Mesodermal cell (in vitro differentiated cells): Measurements from ENCODE around the gene BRCA2. TPM values are rescaled to one million over a fixed set of nuclear protein-coding genes. Genes with fewer than 3 reads are reported as not detected.

Source experiments
- H3K27ac ChIP-seq: 2 replicates; pipeline ENCODE4 v1.7.0; 2013; ENCODE audit warnings: mild to moderate bottlenecking, low read depth, low read length, moderate library complexity; ENCODE audit not compliant: severe bottlenecking
- H3K36me3 ChIP-seq: 2 replicates; pipeline ENCODE4 v1.7.1; 2013; ENCODE audit warnings: mild to moderate bottlenecking, low read length, moderate library complexity; ENCODE audit not compliant: control insufficient read depth, insufficient read depth
- H3K4me1 ChIP-seq: one replicate; pipeline ENCODE4 v1.7.1; 2013; ENCODE audit warnings: mild to moderate bottlenecking, low read length; ENCODE audit not compliant: insufficient read depth, control insufficient read depth, poor library complexity, severe bottlenecking
- H3K4me3 ChIP-seq: 2 replicates; pipeline ENCODE4 v1.7.0; 2013; ENCODE audit warnings: low read length, control low read depth, mild to moderate bottlenecking; ENCODE audit not compliant: insufficient read depth, poor library complexity, severe bottlenecking; ENCODE audit errors: extremely low read depth
- H3K9me3 ChIP-seq: 2 replicates; pipeline ENCODE4 v1.7.1; 2013; ENCODE audit warnings: mild to moderate bottlenecking, low read length, moderate library complexity; ENCODE audit not compliant: control insufficient read depth
- WGBS, 2 experiments: methylation state at CpG; one replicate each; pipeline ENCODE4 v1.1.5; 2013; ENCODE audit warnings: missing lambda C conversion rate in 2 of 2; ENCODE audit not compliant: insufficient coverage in 2 of 2; 5-methylcytosine and 5-hydroxymethylcytosine counted together
- polyA plus RNA-seq, 2 experiments: library from polyadenylated mRNA; stranded (reverse); fragments of 50-300 nt; gene quantifications; one replicate each; pipeline ENCODE4 v1.2.3, GENCODE V29; 2013

BRCA2 gene, protein sequence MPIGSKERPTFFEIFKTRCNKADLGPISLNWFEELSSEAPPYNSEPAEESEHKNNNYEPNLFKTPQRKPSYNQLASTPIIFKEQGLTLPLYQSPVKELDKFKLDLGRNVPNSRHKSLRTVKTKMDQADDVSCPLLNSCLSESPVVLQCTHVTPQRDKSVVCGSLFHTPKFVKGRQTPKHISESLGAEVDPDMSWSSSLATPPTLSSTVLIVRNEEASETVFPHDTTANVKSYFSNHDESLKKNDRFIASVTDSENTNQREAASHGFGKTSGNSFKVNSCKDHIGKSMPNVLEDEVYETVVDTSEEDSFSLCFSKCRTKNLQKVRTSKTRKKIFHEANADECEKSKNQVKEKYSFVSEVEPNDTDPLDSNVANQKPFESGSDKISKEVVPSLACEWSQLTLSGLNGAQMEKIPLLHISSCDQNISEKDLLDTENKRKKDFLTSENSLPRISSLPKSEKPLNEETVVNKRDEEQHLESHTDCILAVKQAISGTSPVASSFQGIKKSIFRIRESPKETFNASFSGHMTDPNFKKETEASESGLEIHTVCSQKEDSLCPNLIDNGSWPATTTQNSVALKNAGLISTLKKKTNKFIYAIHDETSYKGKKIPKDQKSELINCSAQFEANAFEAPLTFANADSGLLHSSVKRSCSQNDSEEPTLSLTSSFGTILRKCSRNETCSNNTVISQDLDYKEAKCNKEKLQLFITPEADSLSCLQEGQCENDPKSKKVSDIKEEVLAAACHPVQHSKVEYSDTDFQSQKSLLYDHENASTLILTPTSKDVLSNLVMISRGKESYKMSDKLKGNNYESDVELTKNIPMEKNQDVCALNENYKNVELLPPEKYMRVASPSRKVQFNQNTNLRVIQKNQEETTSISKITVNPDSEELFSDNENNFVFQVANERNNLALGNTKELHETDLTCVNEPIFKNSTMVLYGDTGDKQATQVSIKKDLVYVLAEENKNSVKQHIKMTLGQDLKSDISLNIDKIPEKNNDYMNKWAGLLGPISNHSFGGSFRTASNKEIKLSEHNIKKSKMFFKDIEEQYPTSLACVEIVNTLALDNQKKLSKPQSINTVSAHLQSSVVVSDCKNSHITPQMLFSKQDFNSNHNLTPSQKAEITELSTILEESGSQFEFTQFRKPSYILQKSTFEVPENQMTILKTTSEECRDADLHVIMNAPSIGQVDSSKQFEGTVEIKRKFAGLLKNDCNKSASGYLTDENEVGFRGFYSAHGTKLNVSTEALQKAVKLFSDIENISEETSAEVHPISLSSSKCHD (N-terminal part only)
- polyA plus RNA-seq (2013, experiment 1 of 2), result 3.5 TPM
- 3.9 TPM for polyA plus RNA-seq (2013, experiment 2 of 2)

DNA sequence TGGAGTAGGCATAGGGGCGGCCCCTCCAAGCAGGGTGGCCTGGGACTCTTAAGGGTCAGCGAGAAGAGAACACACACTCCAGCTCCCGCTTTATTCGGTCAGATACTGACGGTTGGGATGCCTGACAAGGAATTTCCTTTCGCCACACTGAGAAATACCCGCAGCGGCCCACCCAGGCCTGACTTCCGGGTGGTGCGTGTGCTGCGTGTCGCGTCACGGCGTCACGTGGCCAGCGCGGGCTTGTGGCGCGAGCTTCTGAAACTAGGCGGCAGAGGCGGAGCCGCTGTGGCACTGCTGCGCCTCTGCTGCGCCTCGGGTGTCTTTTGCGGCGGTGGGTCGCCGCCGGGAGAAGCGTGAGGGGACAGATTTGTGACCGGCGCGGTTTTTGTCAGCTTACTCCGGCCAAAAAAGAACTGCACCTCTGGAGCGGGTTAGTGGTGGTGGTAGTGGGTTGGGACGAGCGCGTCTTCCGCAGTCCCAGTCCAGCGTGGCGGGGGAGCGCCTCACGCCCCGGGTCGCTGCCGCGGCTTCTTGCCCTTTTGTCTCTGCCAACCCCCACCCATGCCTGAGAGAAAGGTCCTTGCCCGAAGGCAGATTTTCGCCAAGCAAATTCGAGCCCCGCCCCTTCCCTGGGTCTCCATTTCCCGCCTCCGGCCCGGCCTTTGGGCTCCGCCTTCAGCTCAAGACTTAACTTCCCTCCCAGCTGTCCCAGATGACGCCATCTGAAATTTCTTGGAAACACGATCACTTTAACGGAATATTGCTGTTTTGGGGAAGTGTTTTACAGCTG is at the start of gene BRCA2, which contains the start of gene ZAR1L:
Gene BRCA2 (plus strand): TSS at position 271 of the 790 bp plus-strand sequence. CDS start 953 bp downstream, outside the sequence.
Gene ZAR1L (minus strand): TSS at position 126 of the 790 bp plus-strand sequence. CDS start 3,438 bp downstream, outside the sequence.
- Histone ChIP-seq H3K4me3 (peak within 1 kb of the TSS; percentile 69), H3K36me3 (peaks cover 7% of the 10 kb centered on the region), H3K27ac (peak within 1 kb of the TSS; percentile 97), H3K4me1 (no peaks in the 10 kb centered on the region), H3K9me3 (peaks cover 5% of the 10 kb centered on the region)
- WGBS, 2 experiments, result 1 to 3% methylated on average over 51 to 53 of the region's 60 CpGs

DNA sequence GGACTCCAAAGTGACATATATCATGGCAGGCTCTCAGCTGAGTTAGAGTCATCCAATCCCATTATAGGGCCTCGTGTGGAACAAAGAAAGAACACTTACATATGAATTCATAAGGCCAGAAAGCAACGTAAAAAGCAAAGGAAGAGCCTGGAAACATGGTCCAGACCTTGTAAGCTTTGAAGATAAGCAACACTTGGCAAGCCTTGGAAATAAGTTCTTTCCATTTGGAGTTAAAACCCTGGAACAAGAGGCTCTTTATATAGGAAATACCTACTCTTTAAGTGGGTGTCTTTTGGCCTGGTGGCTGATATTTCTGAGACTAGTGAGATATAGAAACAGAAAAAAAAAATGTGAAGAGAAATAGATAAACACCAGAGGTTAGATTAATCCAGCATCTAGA is 49.6 kb upstream of the BRCA2 start:
- Histone ChIP-seq H3K36me3 (no peaks in the 10 kb centered on the region), H3K27ac (no peak overlapping the region), H3K4me3 (no peak overlapping the region), H3K4me1 (peaks cover 30% of the 10 kb centered on the region), H3K9me3 (no peaks in the 10 kb centered on the region)
- WGBS, 2 experiments, result 70 to 85% methylated on average over 2 of the region's 2 CpGs

DNA sequence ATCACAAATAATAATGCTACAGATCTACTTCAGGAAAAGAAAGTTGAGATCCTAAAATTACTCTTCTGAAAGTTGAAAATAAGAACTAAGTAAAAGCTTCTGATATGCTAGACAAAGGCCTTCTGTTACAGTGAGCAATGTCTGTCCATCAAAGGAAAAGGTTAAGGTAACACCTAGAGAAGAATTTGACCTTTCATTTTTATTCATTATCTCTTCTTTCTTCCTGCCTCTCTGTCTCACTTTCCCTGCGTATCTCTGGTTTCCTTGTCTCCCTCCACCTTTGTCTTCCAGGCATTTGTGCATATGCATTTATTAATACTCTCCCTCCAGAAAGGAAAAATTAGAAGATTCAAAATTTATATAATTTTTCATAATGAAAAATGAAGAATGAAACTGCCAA is 49.2 kb upstream of the BRCA2 start:
- Histone ChIP-seq H3K9me3 (no peaks in the 10 kb centered on the region), H3K4me1 (peaks cover 26% of the 10 kb centered on the region), H3K4me3 (no peak overlapping the region), H3K27ac (no peak overlapping the region), H3K36me3 (no peaks in the 10 kb centered on the region)
- WGBS, 2 experiments, result 100% methylated on average over 1 of the region's 1 CpG; no CpG with 5 or more reads in 1 of the 2 experiments

DNA sequence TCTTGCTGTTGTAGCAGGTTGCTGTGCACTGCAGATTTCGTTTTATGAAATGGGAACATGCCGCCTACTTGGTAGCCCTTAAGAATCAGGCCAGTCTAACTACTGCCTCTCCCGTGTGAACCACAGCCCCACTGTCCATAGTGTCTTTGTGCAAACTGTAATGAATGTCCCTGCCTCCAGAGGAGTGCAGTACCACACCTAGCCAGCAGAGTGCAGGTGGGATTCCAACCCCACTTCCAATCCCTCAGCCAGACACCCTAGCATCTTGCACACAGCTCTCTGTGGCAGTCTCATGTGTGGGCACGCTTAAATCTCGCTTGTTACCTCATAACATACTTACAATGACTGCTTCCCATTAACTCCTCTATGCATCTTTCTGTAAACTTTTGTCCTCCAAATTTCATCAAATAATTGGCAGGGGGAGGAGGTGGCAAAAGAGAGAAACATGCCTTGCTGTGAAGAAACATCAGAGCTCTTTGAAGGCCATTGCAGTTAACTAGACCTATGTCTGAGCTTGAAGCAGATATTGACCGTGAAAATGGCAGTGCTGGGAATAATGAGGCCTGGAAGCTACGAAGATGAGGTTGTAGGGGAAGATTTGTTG is 47.4 kb upstream of the BRCA2 start:
- Histone ChIP-seq H3K27ac (no peak overlapping the region), H3K36me3 (no peaks in the 10 kb centered on the region), H3K4me3 (no peak overlapping the region), H3K4me1 (peaks cover 10% of the 10 kb centered on the region), H3K9me3 (no peaks in the 10 kb centered on the region)
- WGBS, 2 experiments, result 75 to 79% methylated on average over 3 to 6 of the region's 7 CpGs

DNA sequence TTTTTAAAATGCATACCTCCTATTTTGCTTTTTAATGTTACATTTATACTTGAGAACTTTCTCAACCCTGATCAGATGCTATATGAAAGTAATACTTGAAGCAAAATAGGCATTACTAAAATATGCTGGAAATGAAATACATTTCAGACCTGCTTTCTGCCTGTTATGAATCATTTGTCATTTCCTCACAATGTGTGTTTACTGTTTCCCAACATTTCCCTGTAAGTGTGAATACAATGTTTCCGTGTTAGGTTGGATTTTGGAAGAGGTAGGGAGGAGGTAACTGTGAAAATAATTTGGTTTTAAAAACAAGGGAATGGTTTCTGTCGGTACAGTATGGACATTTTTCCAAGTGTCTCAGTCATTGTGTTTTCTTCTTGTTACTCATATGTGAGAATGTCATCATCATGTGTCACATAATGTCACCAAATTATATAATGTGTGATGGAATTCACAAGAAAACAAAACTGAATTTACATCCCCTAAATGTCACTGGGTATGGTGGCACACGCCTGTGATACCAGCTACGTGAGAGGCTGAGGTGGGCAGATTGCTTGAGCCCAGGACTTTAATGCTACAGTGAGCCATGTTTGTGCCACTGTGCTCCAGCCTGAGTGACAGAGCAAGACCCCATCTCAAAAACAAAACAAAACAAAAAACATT is 43.2 kb upstream of the BRCA2 start:
- H3K4me3 ChIP-seq, result no peak overlapping the region
- H3K9me3 ChIP-seq, result no peaks in the 10 kb centered on the region
- no peak overlapping the region for H3K27ac ChIP-seq
- H3K36me3 ChIP-seq, result no peaks in the 10 kb centered on the region
- no peaks in the 10 kb centered on the region for H3K4me1 ChIP-seq
- WGBS, 2 experiments, result 83 to 90% methylated on average over 1 to 2 of the region's 4 CpGs

DNA sequence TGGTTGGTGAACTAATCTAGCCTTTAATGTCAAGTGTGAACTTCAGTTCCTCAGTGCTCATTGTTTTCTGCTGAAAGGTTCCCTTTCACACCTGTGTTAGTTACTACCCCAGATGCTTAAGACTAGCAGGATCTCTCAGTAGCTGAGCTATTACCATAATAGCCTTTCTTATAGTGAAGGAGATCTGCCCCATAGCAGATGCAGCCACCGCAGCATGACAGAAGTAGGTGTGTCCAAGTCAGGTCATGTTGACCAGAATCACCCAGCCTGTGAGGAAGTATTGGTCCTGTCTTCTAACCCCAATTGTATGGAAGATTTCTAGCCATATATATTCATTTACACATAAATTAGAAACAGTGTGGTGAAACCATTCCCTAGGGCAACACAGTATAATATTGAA is 37.5 kb upstream of the BRCA2 start:
- no peaks in the 10 kb centered on the region for H3K36me3 ChIP-seq
- no peak overlapping the region for H3K27ac ChIP-seq
- no peaks in the 10 kb centered on the region for H3K9me3 ChIP-seq
- WGBS, 2 experiments, result no CpG with 5 or more reads among the region's 1 CpG
- H3K4me1 ChIP-seq, result peaks cover 3% of the 10 kb centered on the region
- no peak overlapping the region for H3K4me3 ChIP-seq

DNA sequence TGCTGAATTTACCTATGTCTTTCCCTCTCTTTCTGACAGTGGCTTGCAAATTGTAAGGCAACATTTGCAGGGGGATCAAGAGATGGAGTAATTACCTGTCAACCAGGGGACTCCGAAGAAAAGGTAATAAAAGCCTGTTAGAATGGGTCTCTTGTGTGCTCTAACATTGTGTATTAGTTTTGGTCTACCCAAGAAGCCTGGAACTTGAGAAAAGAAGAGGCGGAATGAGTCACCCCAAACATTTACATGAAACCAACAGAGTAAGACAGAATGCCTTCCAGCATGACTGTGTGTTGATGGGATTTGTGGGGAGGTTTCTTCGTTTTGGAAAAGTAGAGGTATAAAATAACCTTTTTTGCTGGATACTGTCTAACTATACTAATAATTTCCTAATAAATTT is 36.9 kb upstream of the BRCA2 start:
- no peak overlapping the region for H3K4me3 ChIP-seq
- peaks cover 3% of the 10 kb centered on the region for H3K4me1 ChIP-seq
- no peaks in the 10 kb centered on the region for H3K9me3 ChIP-seq
- H3K36me3 ChIP-seq, result no peaks in the 10 kb centered on the region
- no CpG with 5 or more reads among the region's 3 CpGs for WGBS, 2 experiments
- H3K27ac ChIP-seq, result no peak overlapping the region

DNA sequence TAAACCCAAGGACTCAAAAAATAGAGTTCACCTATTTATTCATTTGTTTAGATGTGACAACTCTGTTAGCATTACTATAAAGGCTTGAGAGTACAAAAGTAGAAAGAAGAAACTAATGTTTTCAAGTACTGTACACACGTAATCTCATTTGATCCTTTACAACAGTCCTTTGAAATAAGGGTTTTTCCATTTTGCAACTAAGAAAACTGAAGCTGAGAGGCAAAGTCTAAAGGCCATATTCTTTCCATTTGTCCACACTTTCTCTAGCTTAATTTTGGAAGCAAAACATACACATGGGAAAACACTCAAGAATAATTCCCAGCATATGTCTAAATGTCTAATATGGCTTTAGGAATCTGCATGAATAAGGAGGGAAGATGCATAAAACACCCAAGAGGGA is 34.2 kb upstream of the BRCA2 start:
- Histone ChIP-seq H3K36me3 (no peaks in the 10 kb centered on the region), H3K4me1 (peaks cover 5% of the 10 kb centered on the region), H3K9me3 (no peaks in the 10 kb centered on the region), H3K27ac (no peak overlapping the region), H3K4me3 (no peak overlapping the region)
- WGBS, 2 experiments, result 100% methylated on average over 1 of the region's 1 CpG; no CpG with 5 or more reads in 1 of the 2 experiments

DNA sequence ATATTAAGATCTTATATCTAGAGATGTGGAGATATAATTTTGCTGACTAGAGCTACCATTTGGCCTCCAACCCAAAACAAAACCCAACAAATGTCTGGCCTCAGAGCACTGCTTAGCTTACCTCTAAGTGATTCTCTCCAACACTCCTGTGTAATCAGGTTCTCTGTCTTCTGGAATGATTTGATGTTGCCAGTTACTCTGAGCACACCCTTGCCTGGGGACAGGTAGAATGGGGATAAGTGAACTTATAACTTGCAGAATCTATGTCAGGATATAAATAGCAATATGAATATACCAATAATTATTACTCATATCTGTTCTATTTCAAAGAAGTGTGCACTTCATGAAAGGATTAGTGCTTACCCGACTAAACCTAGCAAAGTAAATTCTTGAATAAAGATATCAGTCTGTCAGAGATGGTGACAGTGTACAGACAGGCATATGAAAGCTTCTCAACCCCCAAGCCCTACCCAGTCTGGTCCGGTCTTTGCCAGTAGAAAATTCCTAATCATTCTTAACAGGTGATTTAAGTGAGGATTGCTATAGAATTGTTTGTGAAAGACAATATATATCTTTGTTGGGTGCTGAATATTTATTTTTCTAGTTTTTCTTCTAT is 33.1 kb upstream of the BRCA2 start:
- WGBS, 2 experiments, result no CpG with 5 or more reads among the region's 2 CpGs
- no peak overlapping the region for H3K27ac ChIP-seq
- H3K36me3 ChIP-seq, result no peaks in the 10 kb centered on the region
- H3K4me1 ChIP-seq, result peaks cover 5% of the 10 kb centered on the region
- no peak overlapping the region for H3K4me3 ChIP-seq
- H3K9me3 ChIP-seq, result no peaks in the 10 kb centered on the region
